ENCODE results near the gene SMIM13. TPM values are rescaled to one million over a fixed set of nuclear protein-coding genes. Genes with fewer than 3 reads are reported as not detected.

Gene SMIM13
- 12.6 to 18.9 TPM (median 15.4 TPM) in 5 replicates for total RNA-seq (2022; extraction: Qiagen RNA extraction; ENCODE audit: low read depth)

DNA sequence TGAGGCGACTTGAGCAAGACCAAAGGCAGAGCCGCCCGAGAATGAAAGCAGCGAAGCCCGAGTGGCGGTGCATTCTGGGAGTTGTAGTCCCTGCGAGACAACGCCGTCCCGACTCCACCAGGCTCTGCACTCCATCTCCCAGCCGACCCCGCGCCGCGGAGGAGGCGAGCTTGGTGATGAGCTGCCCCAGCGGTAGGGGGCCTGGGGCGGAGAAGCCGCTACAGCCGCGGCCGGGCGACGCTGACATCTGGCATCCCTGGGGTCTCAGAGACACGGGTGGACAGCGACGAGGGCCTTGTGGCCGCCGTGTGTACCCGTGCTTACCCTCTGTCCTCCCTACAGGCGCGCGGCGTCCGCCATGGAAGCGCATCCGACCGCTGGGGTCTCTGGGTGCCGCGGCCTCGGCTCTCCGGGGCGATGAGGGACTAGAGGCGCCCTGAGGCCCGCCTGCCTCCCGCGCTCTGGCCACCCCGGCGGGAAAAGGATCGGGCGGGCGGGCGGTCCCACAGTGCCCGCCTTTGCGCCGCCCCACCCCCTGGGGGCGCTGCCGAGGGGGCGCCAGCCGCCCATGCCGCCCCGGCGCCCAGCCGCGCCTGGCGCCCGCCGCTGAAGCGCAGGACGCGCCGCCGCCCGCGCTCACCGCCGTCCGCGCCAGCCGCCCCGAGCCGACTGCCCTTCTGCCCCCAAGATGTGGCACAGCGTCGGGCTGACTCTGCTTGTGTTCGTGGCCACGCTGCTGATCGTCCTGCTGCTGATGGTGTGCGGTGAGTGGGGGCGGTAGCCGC lies at the start of gene SMIM13:
SMIM13 (plus strand) TSS at position 209 of the 785 bp plus-strand sequence; CDS start at position 689, 480 bp downstream.

DNA sequence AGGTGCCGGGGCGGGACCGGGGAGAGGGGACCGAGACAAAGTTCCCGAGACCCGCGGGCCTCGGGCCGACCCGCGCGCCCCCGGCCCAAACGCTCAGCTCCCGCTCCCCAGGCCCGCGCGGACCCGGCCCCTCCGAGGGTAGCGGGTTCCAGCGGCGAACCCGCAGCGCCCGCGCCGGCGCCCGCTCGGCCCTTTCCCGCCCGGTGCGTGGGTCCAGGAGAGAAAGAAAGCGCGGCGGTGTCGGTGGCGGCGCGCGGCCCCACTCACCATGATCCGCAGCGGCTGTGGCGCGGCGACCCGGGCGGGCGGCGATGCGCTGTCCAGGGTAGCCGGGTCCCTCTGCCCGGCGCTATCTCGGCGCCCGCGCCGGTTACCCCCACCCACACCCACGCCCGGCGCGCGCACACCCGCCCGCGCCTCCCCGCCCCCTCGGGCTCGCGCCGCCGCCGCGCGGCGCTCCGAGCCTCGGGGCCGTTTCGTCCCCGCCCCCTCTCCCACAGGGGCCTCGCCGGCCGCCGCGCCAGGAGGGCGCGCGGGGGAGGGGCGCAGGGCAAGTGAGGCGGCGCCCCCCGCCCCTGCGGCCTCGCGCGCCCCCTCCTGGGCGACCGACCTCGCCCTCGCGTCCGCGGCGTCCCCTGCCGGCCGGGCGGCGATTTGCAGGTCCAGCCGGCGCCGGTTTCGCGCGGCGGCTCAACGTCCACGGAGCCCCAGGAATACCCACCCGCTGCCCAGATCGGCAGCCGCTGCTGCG lies 49.5 kb upstream of the SMIM13 start, which contains the start of gene ELOVL2:
ELOVL2 (minus strand) TSS at position 345 of the 751 bp plus-strand sequence; CDS start at position 270, 75 bp downstream.

DNA sequence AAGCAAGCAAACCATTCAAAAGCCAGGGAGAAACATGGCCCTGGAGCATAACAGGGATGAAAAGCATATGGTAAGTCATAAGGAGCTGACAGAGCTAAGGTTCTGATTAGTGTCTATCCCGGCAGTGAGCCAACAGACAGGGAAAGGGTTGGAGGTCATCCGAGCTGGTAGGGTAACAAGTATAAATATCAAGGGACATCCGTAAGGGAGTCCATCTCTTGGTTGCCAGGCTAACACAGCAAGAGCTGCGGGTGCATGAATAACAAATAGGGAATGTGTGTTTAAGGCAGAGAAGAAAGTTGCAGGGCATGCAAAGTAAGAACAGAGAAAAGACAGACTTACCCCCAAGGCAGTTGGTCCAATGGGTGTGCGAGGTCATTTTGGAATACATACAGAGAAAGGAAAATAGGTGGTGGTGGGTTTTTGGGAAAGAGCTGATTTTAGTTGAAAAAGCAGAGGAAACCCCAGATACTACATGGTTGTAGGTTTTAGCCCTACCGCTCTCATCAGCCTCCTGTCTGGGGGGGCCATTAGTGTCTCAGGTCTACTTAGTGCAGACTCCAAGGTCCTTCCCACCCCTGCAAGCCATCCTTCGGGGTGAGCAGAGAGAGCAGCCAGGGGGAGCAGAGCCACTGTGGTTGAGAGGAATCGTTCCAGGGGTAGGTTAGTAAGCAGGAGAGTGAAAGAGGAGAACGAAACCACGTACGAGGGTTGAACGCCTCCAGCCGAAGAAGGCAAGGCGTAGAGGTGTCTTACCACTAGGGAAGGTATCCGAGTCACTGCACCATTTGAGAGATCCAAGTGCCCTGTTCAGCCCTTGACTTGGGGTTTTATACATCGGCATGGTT lies 17.5 kb downstream of the SMIM13 start, which contains the start of gene ERVFRD-1:
ERVFRD-1 (minus strand) TSS at position 805 of the 848 bp plus-strand sequence. CDS start 6,415 bp downstream, outside the sequence.

Other genes starting within 250 kb of the SMIM13 start
- gene GCM2, start 211.8 kb upstream of the SMIM13 start, total RNA-seq (2022; extraction: Qiagen RNA extraction; ENCODE audit: low read depth) = not detected in 5 replicates
- 2.4 to 3.9 TPM (median 3.6 TPM) in 5 replicates for gene SYCP2L, start 206.8 kb upstream of the SMIM13 start, total RNA-seq (2022; extraction: Qiagen RNA extraction; ENCODE audit: low read depth)
- 3.6 to 7.5 TPM (median 6.7 TPM) in 5 replicates for gene ELOVL2, start 49.5 kb upstream of the SMIM13 start, total RNA-seq (2022; extraction: Qiagen RNA extraction; ENCODE audit: low read depth)
- gene ERVFRD-1, start 17.9 kb downstream of the SMIM13 start, total RNA-seq (2022; extraction: Qiagen RNA extraction; ENCODE audit: low read depth) = not detected in 5 replicates
- gene NEDD9, start 138.8 kb downstream of the SMIM13 start, total RNA-seq (2022; extraction: Qiagen RNA extraction; ENCODE audit: low read depth) = 34.5 to 53.2 TPM (median 45.2 TPM) in 5 replicates